Posterior cingulate gyrus (tissue), 11 donors: ENCODE measurements around the gene GPS1.
A peak's percentile ranks its signal among the peaks of the same experiment; 100 is the strongest.

ENCODE experiments used
- DNase-seq, 10 donors: peaks; one replicate each; pipeline versions ENCODE4 v3.0.0 to v3.0.0-alpha.2; 2020 to 2021; ENCODE audit warnings: mixed read lengths in 3 of 10
- intact Hi-C: fragments of 100-400 bp; cut with DNase I; formaldehyde crosslinking; loops from one replicate; pipeline ENCODE4 v1.15.1; 2023

Gene GPS1

GRCh38 chr17:82095777-82096708 is 44.3 kb downstream of the GPS1 start:
- intact Hi-C loops = loop anchor here (5.0 kb wide), 3 partner anchors 39 to 64 kb away; partner anchors contain the start of gene RAC3
- DNase-seq = no peak

- DNase-seq = no peak
- intact Hi-C loops = loop anchor here (5.0 kb wide), 3 partner anchors 39 to 64 kb away; partner anchors contain the start of gene RAC3
Observed at GRCh38 chr17:82096709-82097183, 45.0 kb downstream of the GPS1 start.

GRCh38 chr17:82097184-82097918 is 45.7 kb downstream of the GPS1 start:
- intact Hi-C loops = loop anchor here (5.0 kb wide), 3 partner anchors 40 to 65 kb away; partner anchors contain the start of gene RAC3
- peak in 1 of 10 donors; percentile 38 for DNase-seq

DNA sequence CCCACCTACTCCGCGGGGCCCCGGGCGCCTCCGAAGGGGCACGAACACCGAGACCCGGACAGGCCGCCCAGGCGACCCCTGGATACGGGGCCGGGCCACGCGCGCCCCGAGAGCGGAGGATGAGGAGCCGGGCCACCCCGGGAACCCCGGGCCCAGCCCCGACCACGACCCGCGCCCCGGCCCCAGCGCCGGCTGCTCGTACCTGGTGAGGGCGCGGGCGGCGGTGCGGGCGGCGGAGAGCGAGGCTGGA is 46.1 kb downstream of the GPS1 start:
- no peak for DNase-seq
- intact Hi-C loops = loop anchor here (5.0 kb wide), 3 partner anchors 41 to 66 kb away; partner anchors contain the start of gene RAC3

DNA sequence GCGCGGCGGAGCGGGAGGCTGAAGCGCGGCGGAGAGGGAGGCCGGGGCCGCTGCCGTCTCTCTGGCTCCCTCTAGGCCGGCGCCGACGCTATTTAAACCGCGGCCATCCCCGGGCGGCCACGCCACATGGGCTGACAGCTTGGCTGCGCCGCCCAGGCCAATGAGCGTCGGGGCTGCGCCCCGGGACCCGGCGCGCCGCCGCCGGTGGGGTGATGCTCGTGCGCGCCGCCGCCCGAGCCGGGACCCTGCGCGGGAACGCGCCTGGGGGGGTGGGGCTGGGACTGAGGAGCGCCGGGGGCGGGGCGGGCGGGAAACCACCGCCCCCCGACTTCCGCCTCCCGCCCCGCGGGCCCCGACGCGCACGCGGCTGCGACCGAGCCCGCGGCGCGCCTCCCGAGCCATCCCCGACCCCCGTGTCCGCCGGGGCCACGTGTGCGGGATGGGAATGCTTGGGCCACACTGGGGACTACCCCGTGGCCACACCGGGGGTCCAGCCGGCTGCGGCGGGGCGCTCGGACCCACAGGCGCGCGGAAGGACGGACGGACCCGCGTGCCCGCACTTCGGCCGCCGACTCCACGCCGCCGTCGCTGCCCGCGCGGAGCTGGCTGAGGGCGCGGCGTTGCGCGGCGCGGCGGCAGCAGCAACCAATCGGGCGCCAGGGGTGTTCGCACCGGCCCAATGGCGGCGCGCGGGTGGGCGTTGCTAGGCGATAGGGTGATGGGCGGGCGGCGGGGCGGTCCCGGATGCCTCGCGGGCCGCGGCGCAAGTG is 46.7 kb downstream of the GPS1 start, which contains the start of gene FASN:
Gene FASN (minus strand): TSS at position 68 of the 770 bp plus-strand sequence. CDS start 1,791 bp downstream, outside the sequence.
- intact Hi-C loops = loop anchor here (5.0 kb wide), 3 partner anchors 41 to 66 kb away; partner anchors contain the start of gene RAC3
- peak; percentile 92 to 99 (median 94) for DNase-seq

GRCh38 chr17:82098939-82099763 is 47.5 kb downstream of the GPS1 start:
- intact Hi-C loops = loop anchor here (5.0 kb wide), 3 partner anchors 42 to 67 kb away; partner anchors contain the start of gene RAC3

GRCh38 chr17:82100502-82101298 is 49.0 kb downstream of the GPS1 start:
- DNase-seq = no peak
- intact Hi-C loops = no loop called here

More at GRCh38 chr17:82098939-82099763, 47.5 kb downstream of the GPS1 start:
- peak in 2 of 10 donors; percentile 77 to 91 for DNase-seq

GRCh38 chr17:82101301-82101715 is 49.6 kb downstream of the GPS1 start:
- intact Hi-C loops = no loop called here
- DNase-seq = no peak

- peak in 1 of 10 donors; percentile 81 for DNase-seq
- intact Hi-C loops = no loop called here
Observed at GRCh38 chr17:82101767-82102679, 50.3 kb downstream of the GPS1 start.

DNA sequence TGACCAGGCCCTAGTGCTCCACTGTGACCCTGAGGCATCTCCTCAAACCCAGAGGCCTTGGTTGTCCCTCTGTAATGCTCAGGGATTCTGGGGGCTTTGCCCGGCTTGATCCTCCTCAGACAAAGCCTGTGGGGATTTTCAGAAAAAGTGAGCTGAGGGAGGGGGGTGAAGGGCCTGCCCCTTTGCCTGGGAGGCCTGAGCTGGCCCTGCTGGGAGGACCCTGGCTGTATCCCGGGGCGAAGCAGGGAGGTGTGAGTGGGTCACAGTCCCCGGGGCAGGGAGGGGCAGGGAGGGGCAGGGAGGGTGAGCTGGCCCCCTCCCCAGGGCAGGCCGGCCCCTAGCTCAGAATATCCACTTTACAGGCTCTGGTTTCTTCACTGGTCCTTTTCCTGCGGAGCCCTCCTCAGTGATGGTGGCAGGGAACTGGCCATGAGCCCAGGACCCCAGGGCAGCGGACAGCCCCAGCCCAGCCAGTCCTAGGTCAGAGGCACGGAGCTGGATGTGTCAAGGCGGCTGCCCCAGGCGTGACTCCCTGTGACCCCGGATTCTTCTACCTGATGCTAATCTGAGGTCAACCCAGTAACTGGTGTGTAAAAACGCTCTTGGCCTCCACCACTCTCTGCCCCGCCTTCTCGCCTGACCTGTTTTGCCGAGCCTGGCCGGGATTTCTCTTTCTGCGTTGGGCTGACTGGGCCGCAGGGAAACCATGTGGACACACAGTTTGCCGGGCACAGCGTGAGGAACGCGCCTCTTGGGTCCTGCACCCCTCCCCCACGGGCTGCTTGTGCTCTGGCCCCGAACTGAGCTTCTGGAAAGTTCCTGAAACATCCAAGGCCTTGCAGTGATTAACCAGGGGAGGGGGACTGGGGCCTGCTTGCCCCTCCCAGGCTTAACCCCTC is 52.1 kb downstream of the GPS1 start:
- peak in 2 of 10 donors; percentile 55 to 84 for DNase-seq
- intact Hi-C loops = no loop called here

DNA sequence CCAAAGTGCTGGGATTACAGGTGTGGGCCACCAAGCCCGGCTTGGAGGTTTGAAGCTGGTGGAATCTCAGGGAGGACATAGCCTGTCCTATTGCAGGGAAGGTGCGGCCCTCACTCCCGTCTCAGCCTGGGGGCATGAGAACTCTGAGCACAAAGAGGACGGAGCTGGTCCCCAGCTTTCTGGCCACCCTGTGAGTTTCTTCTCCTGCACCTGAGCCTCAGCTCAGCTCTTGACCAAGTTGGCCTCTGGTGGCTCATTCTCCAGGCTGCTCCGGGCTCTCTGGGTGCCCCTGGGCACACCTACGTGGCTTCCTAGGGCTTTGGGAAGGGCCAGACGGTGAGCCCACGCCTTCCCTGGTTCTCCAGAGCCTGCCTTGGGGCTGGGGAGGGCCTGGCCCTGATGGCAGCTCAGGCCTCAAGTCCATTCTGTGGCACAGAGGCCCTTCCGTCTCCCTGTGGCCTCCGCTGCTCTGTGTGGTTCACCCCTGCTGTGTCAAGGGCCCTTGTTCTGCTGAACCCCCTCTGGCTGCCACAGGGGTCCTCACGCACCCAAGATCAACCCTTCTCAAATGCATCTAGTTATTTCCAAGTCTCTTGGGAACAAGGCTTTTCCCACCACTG is 53.2 kb downstream of the GPS1 start:
- intact Hi-C loops = no loop called here
- DNase-seq = peak in 1 of 10 donors; percentile 52

GRCh38 chr17:82105417-82105881 is 53.8 kb downstream of the GPS1 start:
- DNase-seq = peak in 1 of 10 donors; percentile 61
- intact Hi-C loops = no loop called here

GRCh38 chr17:82105882-82106687 is 54.4 kb downstream of the GPS1 start:
- peak in 2 of 10 donors; percentile 73 to 79 for DNase-seq
- intact Hi-C loops = no loop called here

- peak in 1 of 10 donors; percentile 73 for DNase-seq
- intact Hi-C loops = no loop called here
Observed at GRCh38 chr17:82106688-82107305, 55.1 kb downstream of the GPS1 start.
